HG02588 (cell line): ENCODE measurements around the gene CCNB2.
"Not testable (repeated sequence)": the region's sequence is repeated elsewhere in the genome, so short reads cannot be mapped to it uniquely, and the experiment has no call there.

Experiments
- ATAC-seq: cut with Tn5 transposase; IDR thresholded peaks from one replicate; pipeline ENCODE4 v1.9.1; 2021; ENCODE audit warnings: mild to moderate bottlenecking, moderate library complexity; ENCODE audit not compliant: unreplicated experiment

Gene CCNB2

DNA sequence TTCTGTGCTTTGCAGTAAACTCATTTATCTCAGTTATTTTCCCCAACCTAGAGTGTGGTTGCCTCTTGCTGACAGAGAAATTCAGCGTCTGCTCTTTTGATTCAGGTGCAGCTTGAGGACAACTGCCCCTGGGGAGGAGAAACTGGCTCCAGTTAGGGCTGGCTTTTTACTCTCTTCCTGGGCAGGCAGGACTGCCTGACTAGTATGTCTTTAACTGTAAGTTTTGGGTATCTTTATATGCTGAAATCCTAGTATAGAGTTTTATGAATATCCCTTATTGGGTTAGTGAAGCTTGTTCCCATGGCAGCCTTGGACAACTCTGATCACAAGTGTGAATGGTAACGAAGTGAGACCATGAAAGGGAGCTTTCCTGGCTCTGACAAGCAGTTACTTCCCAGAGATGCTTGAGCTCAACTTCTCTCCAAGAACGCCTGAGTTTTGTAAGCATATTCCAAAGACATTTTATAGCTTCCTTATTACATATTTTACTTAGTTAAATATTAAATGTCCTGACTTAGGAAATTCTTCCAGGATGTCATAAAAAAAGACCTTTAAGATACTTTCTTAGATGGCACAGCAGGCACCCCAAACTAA, 27.1 kb downstream of the CCNB2 start:
- no peak for ATAC-seq

DNA sequence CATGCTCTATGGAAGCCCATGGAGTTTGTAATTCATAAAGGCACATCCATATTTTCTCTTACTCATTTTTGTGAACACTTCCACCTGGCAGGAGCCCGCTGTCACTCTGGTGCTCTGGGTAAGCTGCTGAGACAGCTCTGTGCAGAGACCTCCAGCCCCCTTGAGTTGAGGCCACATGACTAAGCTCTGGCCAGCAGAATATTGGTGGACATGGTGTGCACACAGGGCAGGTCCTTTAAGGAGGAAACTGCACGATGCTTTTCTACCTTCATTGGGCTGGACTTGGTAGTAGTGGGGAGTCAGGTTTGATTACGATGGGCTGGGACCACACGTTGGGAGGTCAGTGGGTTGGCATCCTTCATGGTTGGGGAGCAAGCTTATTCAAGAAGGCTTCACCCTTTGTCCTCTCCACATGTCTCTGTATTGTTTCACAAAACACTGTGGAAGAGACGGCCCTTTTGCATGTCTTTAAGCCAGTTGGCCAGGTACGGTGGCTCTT, 29.0 kb downstream of the CCNB2 start:
- ATAC-seq: no peak

GRCh38 chr15:59137566-59137965, 32.6 kb downstream of the CCNB2 start:
- ATAC-seq: no peak

DNA sequence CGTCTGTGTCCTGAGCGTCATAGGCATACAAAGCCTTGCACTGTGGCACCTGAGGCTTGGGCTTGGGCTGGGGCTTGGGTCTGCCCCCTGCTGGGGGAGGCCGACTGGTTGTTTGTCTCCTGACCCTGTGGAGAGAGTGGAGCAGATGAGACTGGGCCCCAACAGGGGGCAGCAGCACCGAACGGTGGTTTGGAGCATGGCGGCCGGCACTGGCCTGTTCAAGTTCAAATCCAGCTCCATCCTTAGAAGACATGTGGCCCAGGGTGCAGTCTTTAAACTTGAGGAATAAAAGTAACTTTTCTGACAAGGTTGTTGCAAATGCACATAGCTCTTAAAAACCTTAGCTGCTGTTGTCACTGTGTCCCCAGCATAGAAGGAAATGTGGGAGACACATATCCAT, 33.3 kb downstream of the CCNB2 start:
- ATAC-seq: no peak

DNA sequence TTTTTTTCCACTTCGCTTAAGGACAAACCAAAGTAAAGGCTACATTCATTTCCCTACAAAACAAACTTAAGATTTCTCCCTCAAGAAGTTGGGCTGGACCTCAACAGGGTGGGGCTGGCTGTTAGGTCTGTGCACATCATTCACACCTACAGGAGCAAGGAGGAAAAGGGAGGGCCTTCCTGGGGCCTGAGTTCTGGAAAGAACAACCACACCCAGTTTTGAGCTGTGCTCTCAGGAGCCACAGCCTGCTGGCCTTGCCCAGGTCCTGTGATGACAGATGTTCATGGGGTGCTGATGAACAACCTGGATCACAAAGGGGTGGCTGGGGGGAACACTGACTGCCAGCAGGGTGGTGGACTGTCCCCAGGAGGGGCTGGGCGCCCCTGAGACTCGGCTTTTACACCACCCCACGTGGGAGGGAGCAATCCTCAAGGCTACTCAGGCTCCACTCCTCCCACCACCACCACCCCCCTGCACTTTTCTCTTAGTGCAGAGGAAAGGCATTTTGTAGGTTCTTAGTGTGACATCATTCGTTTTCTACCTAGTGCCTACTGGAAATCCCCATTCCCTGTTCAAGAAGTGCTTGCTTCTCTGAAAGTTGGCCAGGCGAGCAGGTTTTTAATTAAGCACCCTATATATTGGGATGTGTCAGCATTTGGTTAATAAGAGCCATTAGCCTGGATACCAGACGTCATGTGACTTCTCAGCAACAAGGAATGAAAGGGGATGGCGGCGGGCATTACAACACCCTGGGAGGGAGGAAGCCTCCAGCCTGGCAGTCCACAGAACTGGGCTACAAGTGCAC, 35.7 kb downstream of the CCNB2 start:
- ATAC-seq: no peak

DNA sequence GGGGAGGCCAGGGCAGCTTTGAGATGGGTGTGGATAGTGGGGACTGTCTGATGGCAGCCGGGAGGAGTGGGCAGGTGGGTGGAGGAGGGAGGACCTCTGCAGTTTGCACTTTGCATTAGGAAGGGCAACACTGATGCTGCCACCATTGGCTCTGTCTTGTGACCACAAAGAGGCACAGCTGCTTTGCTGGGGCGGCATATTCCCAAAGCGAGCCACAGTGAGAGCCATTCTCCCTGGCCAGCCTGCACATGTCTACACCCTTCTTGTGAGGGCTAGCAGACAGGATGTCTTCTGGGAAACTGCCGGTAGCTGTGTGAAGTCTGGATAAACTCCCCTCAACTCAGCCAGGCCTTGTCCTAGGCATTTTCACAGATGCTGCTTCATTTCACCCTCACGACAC, 38.3 kb downstream of the CCNB2 start:
- ATAC-seq: no peak

- not testable (repeated sequence) for ATAC-seq
Measured at GRCh38 chr15:59144594-59144993, 39.6 kb downstream of the CCNB2 start.

DNA sequence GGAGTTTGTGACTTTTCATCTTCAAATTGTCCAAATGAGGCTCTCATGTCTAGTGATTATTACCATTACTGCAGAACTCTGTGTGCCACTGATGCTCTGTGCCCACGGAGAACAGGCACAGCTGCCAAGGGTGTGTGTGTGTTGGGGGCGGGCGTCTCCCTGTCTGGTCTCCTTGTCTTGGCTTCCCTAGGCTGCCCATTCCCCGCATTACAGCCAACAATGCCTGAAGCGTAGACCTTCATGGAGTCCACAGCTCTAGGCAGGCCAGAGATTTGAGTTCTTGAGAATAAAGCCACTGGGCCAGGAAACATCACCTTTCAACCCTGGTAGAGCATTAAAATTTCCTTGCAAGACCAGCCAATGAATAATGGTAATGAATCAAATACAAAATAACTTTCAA, 42.7 kb downstream of the CCNB2 start:
- no peak for ATAC-seq

DNA sequence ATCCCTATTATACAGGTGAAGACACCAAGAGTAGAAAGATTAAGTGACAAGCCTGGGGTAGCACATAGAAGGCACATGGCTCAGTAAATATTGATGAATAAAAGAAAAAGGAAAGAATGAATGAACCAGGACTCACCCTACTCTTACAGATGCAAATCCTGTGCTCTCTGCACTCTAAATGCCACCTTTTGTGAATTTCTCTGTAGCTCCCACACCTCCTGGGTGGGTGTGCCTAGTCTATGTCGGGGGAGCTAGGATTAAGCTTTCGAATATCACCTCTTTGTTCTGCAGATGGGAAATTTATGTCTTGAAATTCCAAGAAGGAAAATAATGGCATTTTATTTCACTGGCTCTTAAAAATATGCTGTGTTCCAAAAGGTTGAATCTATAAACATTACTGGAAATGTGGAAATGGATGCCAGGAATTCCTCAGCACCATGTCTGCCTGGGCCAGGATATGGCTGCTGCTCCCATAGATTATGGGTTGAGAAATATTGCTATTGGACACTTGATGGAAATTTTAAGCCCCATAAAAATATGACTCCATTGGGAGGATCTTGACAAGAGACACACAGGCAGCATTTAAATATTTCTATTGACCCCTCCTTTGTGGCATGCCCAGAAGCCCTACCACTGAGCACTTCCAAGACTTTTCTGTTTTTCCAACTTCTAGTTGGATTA, 43.3 kb downstream of the CCNB2 start:
- no peak for ATAC-seq

GRCh38 chr15:59150185-59150584, 45.2 kb downstream of the CCNB2 start:
- ATAC-seq: no peak

- ATAC-seq: no peak
Measured at GRCh38 chr15:59152694-59153450, 47.9 kb downstream of the CCNB2 start.

DNA sequence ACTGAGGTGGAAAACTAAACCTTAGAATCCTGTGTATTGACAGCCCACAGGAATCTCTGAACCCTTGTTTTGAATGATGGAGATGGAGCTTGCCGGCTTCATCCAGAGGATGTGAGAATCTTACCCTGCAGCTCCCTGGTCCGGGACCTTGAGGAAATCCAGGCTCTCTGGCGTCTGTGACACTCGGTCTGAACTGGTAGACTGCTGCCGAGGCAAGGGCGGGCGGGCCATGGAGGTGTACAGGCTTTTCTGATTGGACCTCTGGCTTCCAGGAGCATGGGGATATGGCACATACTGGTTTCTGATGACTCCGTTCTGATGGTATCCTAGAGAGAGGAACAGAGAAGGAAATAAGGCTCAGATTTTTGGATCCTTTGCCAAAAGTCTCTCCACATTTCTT, 48.5 kb downstream of the CCNB2 start:
- ATAC-seq: no peak

GRCh38 chr15:59154243-59154642, 49.3 kb downstream of the CCNB2 start:
- ATAC-seq: no peak

GRCh38 chr15:59155431-59155830, 50.5 kb downstream of the CCNB2 start:
- no peak for ATAC-seq

DNA sequence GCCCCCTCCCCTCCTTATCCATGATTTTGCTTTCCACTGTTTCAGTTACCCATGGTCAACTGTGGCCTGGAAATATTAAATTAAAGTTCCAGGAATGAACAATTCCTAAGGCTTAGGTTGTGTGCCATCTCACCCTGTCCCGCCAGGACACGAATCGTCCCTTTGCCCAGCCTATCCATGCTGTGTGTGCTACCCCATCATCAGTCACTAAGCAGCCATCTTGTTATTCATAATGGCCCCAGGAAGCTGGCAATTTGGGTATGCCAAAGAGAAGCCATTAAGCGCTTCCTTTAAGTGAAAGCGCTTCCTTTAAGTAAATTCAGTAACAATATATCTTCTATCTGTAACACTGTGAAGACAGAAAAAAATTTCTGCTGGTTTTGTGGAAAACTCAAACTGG, 52.5 kb downstream of the CCNB2 start:
- no peak for ATAC-seq

DNA sequence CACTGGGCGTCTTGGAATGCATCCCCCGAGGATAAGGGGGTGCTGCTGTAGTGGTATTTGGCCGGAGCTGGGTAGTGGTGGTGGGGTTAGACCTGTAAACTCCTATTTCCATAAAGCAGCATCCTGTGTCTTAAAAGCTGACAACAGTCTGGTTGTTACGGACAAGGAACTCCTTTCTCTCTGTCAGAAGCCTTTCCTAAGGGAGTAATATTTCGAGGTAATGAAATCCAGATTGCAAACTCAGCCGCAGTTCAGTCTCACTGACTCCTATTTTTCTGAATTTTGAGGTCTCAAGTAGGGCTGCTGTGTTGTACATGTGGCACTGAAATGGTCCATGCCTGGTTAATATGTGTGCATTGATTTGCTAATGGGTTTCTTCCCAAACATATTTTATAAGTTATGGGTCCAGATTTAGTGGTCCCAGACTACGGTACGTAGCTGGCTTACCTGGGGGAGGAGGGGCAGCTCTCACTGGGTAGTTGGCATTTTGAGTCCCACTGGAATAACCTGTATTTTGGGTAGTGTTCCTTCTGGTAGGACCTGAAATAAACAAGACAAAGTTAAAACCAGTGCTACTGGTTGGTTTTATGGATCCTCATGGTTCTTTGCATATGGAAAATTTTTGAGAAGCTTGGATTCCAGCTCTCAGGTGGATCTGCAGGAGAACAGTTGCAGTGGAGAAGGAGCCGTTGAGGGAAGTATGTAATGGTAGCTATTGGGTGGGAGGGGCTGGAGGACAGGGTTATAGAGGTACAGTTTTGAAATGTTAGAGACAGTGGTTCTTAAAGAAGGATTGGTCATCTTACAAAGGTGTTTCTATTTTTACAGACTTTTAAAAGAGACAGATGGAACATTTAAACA, 53.1 kb downstream of the CCNB2 start:
- no peak for ATAC-seq

- no peak for ATAC-seq
Measured at GRCh38 chr15:59158701-59159034, 53.7 kb downstream of the CCNB2 start.

- ATAC-seq: no peak
Measured at GRCh38 chr15:59159210-59159609, 54.3 kb downstream of the CCNB2 start.

DNA sequence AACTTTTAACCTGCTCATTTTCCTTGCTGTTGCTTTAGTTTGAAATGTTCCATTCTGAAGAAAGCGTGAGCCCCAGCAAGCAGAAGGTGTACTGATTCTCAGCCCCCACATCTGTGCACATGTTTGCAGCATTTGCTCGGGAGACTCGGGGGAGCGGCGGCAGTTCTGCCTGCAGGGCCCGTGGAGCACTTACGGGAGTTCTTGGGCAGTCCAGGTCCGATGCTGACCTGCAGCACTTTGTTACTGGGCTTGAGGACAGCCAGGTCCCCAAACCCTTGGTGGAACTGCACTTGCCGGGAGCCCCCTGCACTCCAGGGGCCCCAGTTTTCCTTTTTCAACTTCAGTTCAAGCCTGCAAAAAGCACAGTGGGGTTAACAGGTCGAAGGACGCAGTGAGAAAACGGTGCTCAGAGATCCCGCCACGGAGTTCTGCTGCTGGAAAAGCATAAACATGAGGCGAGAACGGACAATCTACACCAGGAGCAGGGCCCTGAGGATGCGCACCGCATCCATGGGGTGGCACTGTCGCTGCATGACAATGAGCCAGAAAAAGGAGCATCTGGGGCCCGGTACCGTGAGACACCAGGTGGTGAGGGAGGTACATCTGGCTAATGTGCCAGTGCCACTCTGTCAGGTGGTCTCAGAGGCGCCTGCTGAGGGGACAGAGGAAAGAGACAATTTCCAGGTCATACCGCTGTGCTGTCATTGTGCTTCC, 56.1 kb downstream of the CCNB2 start:
- no peak for ATAC-seq

DNA sequence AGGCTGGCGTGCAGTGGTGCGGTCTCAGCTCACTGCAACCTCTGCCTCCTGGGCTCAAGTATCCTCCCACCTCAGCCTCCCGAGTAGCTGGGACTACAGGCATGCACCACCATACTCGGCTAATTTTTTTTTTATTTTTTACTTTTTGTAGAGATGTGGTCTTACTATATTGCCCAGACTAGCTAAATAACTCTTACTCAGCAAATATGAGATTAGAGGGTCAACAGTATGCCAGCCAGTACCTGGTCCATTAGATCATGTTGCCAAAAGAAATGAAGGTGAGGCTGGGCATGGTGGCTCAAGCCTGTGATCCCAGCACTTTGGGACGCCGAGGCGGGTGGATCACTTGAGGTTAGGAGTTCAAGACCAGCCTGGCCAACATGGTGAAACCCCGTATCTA, 57.1 kb downstream of the CCNB2 start:
- ATAC-seq: not testable (repeated sequence)
